ENCODE measurements around the gene FLT3LG.

FLT3LG gene

DNA sequence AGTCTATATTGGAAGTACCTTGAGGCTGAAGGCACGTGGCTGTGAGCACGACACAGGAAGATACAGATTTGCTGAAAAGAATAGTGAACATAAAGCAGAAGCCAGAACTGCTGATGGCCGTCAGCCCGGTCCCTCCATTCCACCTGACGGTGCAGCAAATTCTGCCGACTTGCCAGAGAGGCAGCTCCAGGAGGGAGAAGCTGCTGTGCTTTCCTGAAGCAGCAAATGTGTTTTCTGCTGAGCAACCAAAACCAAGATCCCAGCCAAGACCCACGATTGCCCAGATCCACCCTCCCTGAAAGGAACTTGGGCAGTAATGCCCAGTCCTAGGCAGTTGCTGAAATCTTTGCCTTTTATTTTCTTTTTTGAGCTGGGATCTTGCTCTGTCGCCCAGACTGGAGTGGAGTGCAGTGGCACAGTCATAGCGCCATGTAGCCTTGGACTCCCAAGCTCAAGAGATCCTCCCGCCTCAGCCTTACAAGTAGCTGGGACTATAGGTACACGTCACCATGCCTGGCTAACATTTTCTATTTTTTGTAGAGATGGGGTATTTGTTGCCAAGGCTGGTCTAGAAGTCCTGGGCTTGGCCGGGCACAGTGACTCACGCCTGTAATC is 46.8 kb downstream of the FLT3LG start:
- peak; percentile 81 for DNase-seq

DNA sequence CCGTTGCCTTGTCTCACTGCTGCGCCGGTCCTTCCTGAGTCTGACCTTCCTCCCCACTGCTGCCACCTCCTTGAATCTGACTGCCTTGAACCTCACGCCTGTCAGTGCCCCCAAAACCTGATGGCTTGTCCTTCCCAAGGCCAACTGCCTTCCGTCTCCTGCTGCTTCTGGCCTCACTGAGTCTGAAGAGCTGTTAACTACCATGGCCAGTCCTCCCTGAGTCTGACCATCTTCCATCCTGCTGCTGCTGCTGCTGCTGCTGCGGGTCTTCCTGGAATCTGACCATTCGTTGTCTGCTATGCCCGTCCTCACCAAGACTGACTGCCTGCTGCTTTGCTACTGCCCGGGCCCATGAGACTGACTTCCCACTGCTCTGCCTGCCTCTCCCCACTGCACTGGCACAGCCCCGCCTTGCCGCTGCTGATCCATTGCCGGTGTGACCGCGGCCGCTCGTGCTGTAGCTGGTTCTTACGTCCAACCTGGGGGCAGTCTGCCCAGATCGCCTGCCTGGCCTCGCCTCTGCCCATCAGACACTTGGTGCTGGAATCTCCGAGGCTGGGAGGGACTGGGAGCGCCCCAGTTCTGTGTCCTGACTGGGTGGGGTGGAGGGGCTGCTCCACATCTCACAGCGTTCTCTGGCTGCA is 50.9 kb downstream of the FLT3LG start:
- no peak for DNase-seq

DNA sequence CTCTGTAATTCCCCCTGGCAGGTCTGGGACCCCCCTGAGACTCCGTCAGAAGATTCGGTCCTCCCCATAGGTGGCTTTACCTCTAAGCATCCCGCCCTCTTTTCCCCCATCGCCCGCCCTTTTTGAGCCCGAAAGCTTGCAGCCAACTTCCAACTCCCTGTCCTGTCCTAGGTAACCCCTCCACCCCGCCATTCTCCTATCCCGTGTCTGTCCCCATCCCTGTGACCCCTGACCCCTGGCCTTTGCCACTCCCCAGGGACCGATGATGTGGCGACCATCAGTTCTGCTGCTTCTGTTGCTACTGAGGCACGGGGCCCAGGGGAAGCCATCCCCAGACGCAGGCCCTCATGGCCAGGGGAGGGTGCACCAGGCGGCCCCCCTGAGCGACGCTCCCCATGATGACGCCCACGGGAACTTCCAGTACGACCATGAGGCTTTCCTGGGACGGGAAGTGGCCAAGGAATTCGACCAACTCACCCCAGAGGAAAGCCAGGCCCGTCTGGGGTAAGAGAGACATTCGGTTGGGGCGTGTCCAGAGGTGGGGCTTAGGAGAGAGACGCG is 54.3 kb downstream of the FLT3LG start:
- no peak for DNase-seq

DNA sequence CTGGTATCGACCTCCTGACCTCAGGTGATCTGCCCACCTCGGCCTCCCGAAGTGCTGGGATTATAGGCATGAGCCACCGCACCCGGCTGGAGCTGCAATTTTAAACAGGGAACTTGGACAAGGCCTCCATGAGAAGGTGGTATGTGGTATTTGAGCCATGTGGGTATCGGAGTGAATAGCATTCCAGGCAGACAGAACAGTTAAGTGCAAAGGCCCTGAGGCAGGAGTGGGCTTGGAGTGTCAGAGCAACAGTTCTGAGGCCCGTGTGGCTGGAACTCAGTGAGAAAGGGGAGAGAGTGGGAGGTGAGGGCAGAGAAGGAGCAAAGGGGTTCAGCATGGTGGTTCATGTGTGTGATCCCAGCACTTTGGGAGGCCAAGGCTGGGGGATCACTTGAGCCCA is 56.7 kb downstream of the FLT3LG start:
- no peak for DNase-seq

DNA sequence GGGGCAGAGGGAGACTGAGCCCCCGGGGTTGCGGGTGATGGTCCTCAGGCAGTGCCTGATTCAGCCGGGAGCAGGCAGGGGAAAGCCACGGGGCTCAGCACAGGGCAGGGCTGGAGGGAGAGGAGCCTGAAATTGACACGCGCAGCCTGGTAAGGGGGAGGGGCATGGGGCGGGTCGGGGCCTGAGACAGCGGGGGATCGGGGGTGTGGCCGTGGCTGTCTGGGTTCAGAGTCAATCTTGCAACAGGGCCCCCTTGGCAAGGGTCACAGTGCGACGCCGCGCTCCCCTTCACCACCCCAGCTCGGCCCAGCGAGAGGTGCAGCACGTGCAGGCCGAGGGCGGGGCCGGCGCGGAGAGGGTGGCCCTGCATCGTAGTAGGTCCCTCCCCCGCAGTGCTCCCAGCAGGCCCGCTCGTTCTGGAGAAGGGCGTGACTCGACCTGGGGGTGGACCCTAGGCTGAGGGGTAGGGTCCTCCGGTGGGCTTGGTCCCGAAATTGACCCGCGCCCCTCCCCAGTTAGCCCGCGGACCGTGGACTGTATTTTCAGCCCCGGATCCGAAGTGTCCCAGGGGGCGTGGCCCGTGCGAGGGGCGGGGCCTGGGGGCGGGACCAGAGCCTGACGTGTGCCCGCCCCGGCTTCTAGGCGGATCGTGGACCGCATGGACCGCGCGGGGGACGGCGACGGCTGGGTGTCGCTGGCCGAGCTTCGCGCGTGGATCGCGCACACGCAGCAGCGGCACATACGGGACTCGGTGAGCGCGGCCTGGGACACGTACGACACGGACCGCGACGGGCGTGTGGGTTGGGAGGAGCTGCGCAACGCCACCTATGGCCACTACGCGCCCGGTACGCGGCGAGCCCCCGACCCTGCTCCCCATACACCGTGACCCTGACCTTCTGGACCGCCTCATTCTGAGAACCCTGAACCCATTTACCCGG is 59.8 kb downstream of the FLT3LG start:
- peak; percentile 81 for DNase-seq

DNA sequence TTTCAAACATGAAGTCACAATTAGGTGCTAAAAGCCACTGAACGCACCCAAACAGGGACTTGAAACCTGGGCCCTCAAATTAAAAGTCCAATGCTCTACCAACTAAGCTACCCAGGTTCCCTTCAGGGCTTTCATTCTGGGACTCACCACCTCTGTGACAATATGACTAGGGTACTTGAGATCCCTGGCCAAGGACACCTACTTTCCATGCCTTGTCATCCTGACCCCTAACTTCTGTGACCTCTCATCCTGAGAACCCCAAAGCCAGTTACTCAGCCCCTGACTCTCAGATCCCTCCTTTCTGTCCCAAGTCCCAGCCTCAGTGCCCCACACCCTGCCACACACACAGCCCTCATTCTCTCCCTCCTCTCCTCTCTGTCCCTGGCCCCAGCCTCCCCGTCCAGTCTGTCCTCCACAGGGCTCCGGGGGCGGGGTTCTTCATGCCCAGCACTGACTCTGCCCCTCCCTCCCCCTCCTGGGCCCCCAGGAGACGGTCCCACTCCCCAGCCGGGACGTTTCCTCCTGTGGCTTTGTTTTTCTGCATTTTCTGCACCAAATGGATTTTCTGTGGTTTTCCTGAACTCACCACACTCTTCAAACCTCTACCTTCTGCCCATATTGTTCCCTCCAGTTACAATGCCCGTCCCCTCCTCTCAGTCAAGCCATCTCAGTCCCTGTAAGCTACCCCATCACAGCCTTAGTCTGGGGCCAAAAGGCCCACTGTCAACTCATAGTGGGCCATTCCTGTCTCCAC is 60.8 kb downstream of the FLT3LG start:
- DNase-seq = peak; percentile 28

Data from RPMI8226 (cell line).